K562 (cell line): Measurements from ENCODE around the gene CPA4. TPM values are rescaled to one million over a fixed set of nuclear protein-coding genes. Genes with fewer than 3 reads are reported as not detected.

Experiments used
- ATAC-seq: fragments of 200-7000 bp; cut with Tn5 transposase; 3 replicates; pipeline ENCODE4 v1.9.1; 2020; ENCODE audit warnings: moderate library complexity
- BruUV-seq: library from RNA; stranded (reverse); fragments of 400-500 nt; replicated peaks from 2 replicates; lab custom pipeline; 2021; lab: Mats Ljungman, UMichigan
- CTCF ChIA-PET: fragments of 300-600 bp; formaldehyde crosslinking; extraction: SDS; loops from one replicate; lab custom pipeline; 2021; ENCODE audit warnings: low intra/inter-chr PET ratio; lab: Yijun Ruan, JAX
- POLR2A ChIA-PET: fragments of 300-600, 350-650 bp; sonication (Branson Sonifier 250); formaldehyde crosslinking; extraction: SDS; loops from one replicate; lab custom pipeline; 2021; ENCODE audit warnings: antibody characterized with exemption, inconsistent platforms; lab: Yijun Ruan, JAX
- DNase-seq, 4 experiments: peaks; one replicate each; pipeline versions ENCODE4 v3.0.0 to v3.0.0-alpha.2; 2011 to 2018; ENCODE audit warnings: low spot score in 3 of 4, mixed read lengths in 3 of 4; ENCODE audit errors: extremely low read depth in 1 of 4
- FAIRE-seq: peaks from 2 replicates; lab custom pipeline; 2011; peaks lifted over from hg19 to GRCh38; lab: Jason Lieb, UNC
- H2AFZ ChIP-seq: 2 replicates; pipeline ENCODE4 v1.6.0; 2011; ENCODE audit warnings: low read depth, low read length, control low read depth, inconsistent platforms
- H3K27ac ChIP-seq: fragments of 200-600 bp; 3 replicates; pipeline ENCODE4 v1.8.0; 2011; ENCODE audit warnings: low read depth, mild to moderate bottlenecking, control low read depth, inconsistent platforms, low read length, moderate library complexity, mixed read lengths; ENCODE audit errors: extremely low read depth
- H3K27me3 ChIP-seq, 2 experiments: fragments of 300-600 bp in 1 of 2; 2 replicates in 1 of 2; 3 replicates in 1 of 2; pipeline versions ENCODE4 v1.6.0 to v1.8.0; 2011; ENCODE audit warnings: inconsistent platforms in 2 of 2, low read length in 2 of 2, mild to moderate bottlenecking in 1 of 2, mixed read lengths in 1 of 2, moderate library complexity in 1 of 2; ENCODE audit not compliant: control insufficient read depth in 2 of 2, insufficient read depth in 2 of 2
- H3K36me3 ChIP-seq: fragments of 300-600 bp; 3 replicates; pipeline ENCODE4 v1.8.0; 2011; ENCODE audit warnings: mild to moderate bottlenecking, low read length, inconsistent platforms; ENCODE audit not compliant: control insufficient read depth, insufficient read depth
- H3K4me1 ChIP-seq, 2 experiments: fragments of 200-600 bp in 1 of 2; replicated peaks in 1 of 2; 2 replicates in 1 of 2; 3 replicates in 1 of 2; pipeline versions ENCODE4 v1.5.1 to v1.8.0; 2011; ENCODE audit warnings: inconsistent platforms in 2 of 2, low read length in 2 of 2, mild to moderate bottlenecking in 1 of 2, mixed read lengths in 1 of 2, moderate library complexity in 1 of 2; ENCODE audit not compliant: control insufficient read depth in 2 of 2, insufficient read depth in 2 of 2
- H3K4me2 ChIP-seq: 2 replicates; pipeline ENCODE4 v1.6.1; 2011; ENCODE audit warnings: low read length, control low read depth, inconsistent platforms, mixed read lengths; ENCODE audit not compliant: insufficient read depth
- H3K4me3 ChIP-seq: fragments of 200-600 bp; sonication (generic), shearing (Covaris generic); 2 replicates; pipeline ENCODE4 v1.5.1; 2016; ENCODE audit warnings: control low read depth, inconsistent platforms
- H3K79me2 ChIP-seq: fragments of 200-600 bp; 3 replicates; pipeline ENCODE4 v1.8.0; 2011; ENCODE audit warnings: low read length, inconsistent platforms; ENCODE audit not compliant: control insufficient read depth, insufficient read depth
- H3K9ac ChIP-seq, 2 experiments: 2 replicates each; pipeline versions ENCODE4 v1.6.0 to v1.6.1; 2011; ENCODE audit warnings: low read depth in 2 of 2, low read length in 2 of 2, control low read depth in 1 of 2, inconsistent platforms in 1 of 2, mild to moderate bottlenecking in 1 of 2, mixed read lengths in 1 of 2; ENCODE audit not compliant: insufficient read depth in 1 of 2
- H3K9me1 ChIP-seq: one replicate; pipeline ENCODE4 v1.6.0; 2011; ENCODE audit warnings: inconsistent platforms, mild to moderate bottlenecking, low read length, moderate library complexity; ENCODE audit not compliant: control insufficient read depth, insufficient read depth
- H3K9me3 ChIP-seq: replicated peaks from 2 replicates; pipeline ENCODE4 v1.5.1; 2011; ENCODE audit warnings: low read depth, low read length, inconsistent platforms; ENCODE audit not compliant: control insufficient read depth, insufficient read depth
- H4K20me1 ChIP-seq: replicated peaks from 2 replicates; pipeline ENCODE4 v1.6.1; 2011; ENCODE audit warnings: low read length, inconsistent platforms, mixed read lengths; ENCODE audit not compliant: control insufficient read depth, insufficient read depth
- CC2D1A ChIP-seq: fragments of 450-650 bp; IDR thresholded peaks from 2 replicates; pipeline ENCODE4 v1.6.1; 2017; ENCODE audit warnings: mild to moderate bottlenecking
- KDM1A ChIP-seq, 2 experiments: fragments of 450-650 bp; IDR thresholded peaks; 2 replicates each; pipeline ENCODE4 v1.6.1; 2016; ENCODE audit warnings: mild to moderate bottlenecking in 2 of 2
- RBM25 ChIP-seq: fragments of 200-400 bp; formaldehyde crosslinking; IDR thresholded peaks from 2 replicates; pipeline ENCODE4 v1.6.1; 2018; ENCODE audit warnings: low read length, low read depth, moderate library complexity; ENCODE audit not compliant: severe bottlenecking
- RNF2 ChIP-seq: sonication (generic); IDR thresholded peaks from 2 replicates; pipeline ENCODE4 v1.6.1; 2016
- WGBS: fragments of 100-300 bp; shearing (Covaris generic); methylation state at CpG from one replicate; pipeline ENCODE4 v1.1.6; 2016; ENCODE audit warnings: low coverage, mixed read lengths; ENCODE audit not compliant: insufficient coverage; ENCODE audit errors: missing lambda C conversion rate; 5-methylcytosine and 5-hydroxymethylcytosine counted together
- in situ Hi-C: fragments of 300-500 bp; cut with MboI; formaldehyde crosslinking; loops from 4 replicates; pipeline ENCODE4 v1.15.0; 2018; ENCODE audit warnings: inconsistent platforms, mixed read lengths
- intact Hi-C: fragments of 100-400 bp; cut with micrococcal nuclease; formaldehyde crosslinking; loops from 2 replicates; pipeline ENCODE4 v1.14.2; 2022
- polyA plus RNA-seq, 8 experiments: library from polyadenylated mRNA; depleted of rRNA in 4 of 8; stranded (reverse) in 5 of 8; unstranded in 3 of 8; fragments of >200 nt; fragmentation: Nextera tagmentation in 2 of 8; fragmentation: Illumina TruSeq in 1 of 8; extraction: Ambion mirVana in 2 of 8; extraction: Trizol in 1 of 8; gene quantifications; 2 replicates each; pipeline versions ENCODE4 v1.2.1 to v1.2.3, GENCODE V29; 2011 to 2014; ENCODE audit warnings: inconsistent platforms in 1 of 8, missing spikeins in 1 of 8
- total RNA-seq, 7 experiments: library from RNA; depleted of rRNA in 6 of 7; stranded (reverse); fragments of >200 nt in 6 of 7; fragmentation: Illumina TruSeq in 2 of 7; extraction: Trizol in 2 of 7; gene quantifications; 2 replicates each; pipeline versions ENCODE4 v1.2.1 to v1.2.3, GENCODE V29; 2011 to 2021; ENCODE audit warnings: low replicate concordance in 1 of 7
- TF ChIP-seq, protein P1 (sequence below): fragments of 450-650 bp; IDR thresholded peaks from 2 replicates; pipeline ENCODE4 v1.6.1; 2017; ENCODE audit warnings: antibody characterized with exemption

The CPA4 gene
- total and polyA plus RNA-seq, 9 of the 15 experiments (the other 6 are each of a cell fraction or from before 2014, with no cell fraction given): not detected

DNA sequence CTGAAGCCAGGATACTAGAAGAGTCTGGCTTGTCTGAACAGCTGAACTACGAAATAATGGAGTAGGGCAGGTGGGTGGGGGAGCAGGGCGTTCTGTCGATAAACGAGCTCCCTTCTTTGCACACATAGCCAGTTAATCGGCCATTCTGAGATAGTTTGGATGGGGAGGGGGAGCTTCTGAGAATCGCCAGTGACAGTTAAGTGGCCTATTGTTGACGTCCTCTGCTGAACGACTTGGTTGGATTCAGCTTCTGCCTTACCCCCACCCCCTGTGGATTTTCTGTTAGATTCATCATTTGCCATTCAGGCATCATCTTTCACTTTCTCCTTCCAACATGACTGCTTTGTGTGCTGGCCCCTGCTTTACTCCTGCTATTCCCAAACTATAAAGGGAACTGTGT lies 52.2 kb downstream of the CPA4 start (continued):
- TF ChIP-seq, protein P1, sequence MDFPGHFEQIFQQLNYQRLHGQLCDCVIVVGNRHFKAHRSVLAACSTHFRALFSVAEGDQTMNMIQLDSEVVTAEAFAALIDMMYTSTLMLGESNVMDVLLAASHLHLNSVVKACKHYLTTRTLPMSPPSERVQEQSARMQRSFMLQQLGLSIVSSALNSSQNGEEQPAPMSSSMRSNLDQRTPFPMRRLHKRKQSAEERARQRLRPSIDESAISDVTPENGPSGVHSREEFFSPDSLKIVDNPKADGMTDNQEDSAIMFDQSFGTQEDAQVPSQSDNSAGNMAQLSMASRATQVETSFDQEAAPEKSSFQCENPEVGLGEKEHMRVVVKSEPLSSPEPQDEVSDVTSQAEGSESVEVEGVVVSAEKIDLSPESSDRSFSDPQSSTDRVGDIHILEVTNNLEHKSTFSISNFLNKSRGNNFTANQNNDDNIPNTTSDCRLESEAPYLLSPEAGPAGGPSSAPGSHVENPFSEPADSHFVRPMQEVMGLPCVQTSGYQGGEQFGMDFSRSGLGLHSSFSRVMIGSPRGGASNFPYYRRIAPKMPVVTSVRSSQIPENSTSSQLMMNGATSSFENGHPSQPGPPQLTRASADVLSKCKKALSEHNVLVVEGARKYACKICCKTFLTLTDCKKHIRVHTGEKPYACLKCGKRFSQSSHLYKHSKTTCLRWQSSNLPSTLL: no peak

GRCh38 chr7:130345725-130346124 lies 52.8 kb downstream of the CPA4 start:
- Histone ChIP-seq H3K36me3 (no peaks in the 10 kb centered on the region), H3K9me1 (no peaks in the 10 kb centered on the region), H4K20me1 (no peaks in the 10 kb centered on the region)
- DNase-seq (no peak), FAIRE-seq (no peak)
- CTCF ChIA-PET: no interaction called here
- 1% methylated on average over 4 of the region's 5 CpGs for WGBS
- POLR2A ChIA-PET: interaction anchor here (0.9 kb wide), 1 partner anchor 16 kb away, joined by 3 read pairs; no protein-coding TSS in a partner anchor
- TF ChIP-seq RBM25: peak; percentile 69
- 0 out of 4 replicates have a peak, but pooled peaks of 1 of the 2 experiments have one; percentile 10 for TF ChIP-seq KDM1A (IDR thresholded peaks at IDR 0.05)
- no peak for TF ChIP-seq RNF2
- TF ChIP-seq CC2D1A: no peak
- TF ChIP-seq, all 486 proteins: peak for 2
- BruUV-seq: no TSS peak
- 0 out of 5 replicates have a peak, but pooled peaks cover 0 to 3% of the 10 kb centered on the region in 2 experiments for H3K4me1 ChIP-seq
- in situ Hi-C loops: no loop called here
- H2AFZ ChIP-seq: no peak overlapping the region
- no peak for ATAC-seq
- H3K4me3 ChIP-seq: no peak overlapping the region
- H3K4me2 ChIP-seq: no peak overlapping the region
- H3K9ac ChIP-seq: no peak overlapping the region
- H3K27ac ChIP-seq: no peak overlapping the region
- no peaks in the 10 kb centered on the region for H3K79me2 ChIP-seq
- no peaks in the 10 kb centered on the region for H3K9me3 ChIP-seq
- intact Hi-C loops: no loop called here
- peaks cover 40 to 53% of the 10 kb centered on the region in 2 experiments for H3K27me3 ChIP-seq
